ENCODE results near the gene ADAMTS9. TPM values are rescaled to one million over a fixed set of nuclear protein-coding genes. Genes with fewer than 3 reads are reported as not detected.

ADAMTS9 gene
- total RNA-seq, 1 donor from 2014 or later = not detected

DNA sequence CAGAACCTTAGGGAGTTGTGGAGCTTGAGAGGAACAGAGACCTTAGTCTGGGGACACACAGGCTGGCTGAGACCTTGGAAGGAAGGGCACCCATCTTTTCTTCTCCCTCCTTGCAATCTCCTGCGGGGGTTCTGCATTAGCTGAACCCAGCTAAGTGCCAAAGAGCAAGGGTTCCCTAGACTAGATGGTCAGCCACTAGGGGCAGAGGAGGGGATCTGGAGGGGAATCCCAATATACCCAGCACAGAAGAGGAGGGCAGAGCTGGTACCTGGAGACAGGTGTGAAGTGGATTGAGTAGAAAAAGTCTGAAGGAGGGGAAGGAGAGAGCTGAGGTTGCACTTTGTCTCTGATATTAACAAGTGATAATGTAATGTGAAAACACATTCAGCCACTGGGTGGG lies 212.8 kb downstream of the ADAMTS9 start:
- Mint-ChIP-seq H3K4me1 (no peaks in the 10 kb centered on the region), H3K36me3 (ENCODE audit: low read depth) (no peaks in the 10 kb centered on the region), H3K9me3 (no peaks in the 10 kb centered on the region), H3K27me3 (peaks cover 13% of the 10 kb centered on the region), H3K27ac (no peak overlapping the region), H3K4me3 (no peak overlapping the region)
- ATAC-seq (ENCODE audit: low read depth) = no peak
- ChIA-PET POLR2A (no interaction called here), CTCF (no interaction called here)
- TF ChIP-seq, protein P1, sequence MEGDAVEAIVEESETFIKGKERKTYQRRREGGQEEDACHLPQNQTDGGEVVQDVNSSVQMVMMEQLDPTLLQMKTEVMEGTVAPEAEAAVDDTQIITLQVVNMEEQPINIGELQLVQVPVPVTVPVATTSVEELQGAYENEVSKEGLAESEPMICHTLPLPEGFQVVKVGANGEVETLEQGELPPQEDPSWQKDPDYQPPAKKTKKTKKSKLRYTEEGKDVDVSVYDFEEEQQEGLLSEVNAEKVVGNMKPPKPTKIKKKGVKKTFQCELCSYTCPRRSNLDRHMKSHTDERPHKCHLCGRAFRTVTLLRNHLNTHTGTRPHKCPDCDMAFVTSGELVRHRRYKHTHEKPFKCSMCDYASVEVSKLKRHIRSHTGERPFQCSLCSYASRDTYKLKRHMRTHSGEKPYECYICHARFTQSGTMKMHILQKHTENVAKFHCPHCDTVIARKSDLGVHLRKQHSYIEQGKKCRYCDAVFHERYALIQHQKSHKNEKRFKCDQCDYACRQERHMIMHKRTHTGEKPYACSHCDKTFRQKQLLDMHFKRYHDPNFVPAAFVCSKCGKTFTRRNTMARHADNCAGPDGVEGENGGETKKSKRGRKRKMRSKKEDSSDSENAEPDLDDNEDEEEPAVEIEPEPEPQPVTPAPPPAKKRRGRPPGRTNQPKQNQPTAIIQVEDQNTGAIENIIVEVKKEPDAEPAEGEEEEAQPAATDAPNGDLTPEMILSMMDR (IDR thresholded peaks at IDR 0.05) = no peak
- intact Hi-C loops (cut with micrococcal nuclease) = no loop called here
- no peak for DNase-seq

DNA sequence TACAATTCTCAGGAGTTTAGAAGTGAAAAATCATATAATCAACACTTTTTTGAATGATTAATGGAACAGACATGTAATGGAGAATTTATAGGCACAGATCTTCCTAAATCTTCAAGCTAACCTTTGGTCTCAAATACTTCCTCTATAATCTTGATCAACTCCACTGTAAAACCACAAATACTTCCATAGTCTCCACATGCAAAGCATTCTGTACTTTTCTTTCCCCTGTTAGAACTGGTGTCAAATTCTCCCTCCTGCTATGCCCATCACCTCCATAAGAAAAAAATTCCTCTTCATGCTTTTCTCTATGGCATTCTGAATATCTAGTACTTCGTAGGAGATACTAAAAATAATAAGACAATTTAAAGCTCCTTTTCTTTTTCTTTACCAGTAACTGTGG lies 214.3 kb downstream of the ADAMTS9 start:
- ChIA-PET CTCF (no interaction called here), POLR2A (no interaction called here)
- peaks cover 21% of the 10 kb centered on the region for H3K27me3 Mint-ChIP-seq
- no peaks in the 10 kb centered on the region for H3K4me1 Mint-ChIP-seq
- DNase-seq (no peak), ATAC-seq (ENCODE audit: low read depth) (no peak)
- intact Hi-C loops (cut with micrococcal nuclease) = no loop called here
- H3K27ac Mint-ChIP-seq = no peak overlapping the region
- H3K4me3 Mint-ChIP-seq = no peak overlapping the region
- no peaks in the 10 kb centered on the region for H3K9me3 Mint-ChIP-seq
- H3K36me3 Mint-ChIP-seq (ENCODE audit: low read depth) = no peaks in the 10 kb centered on the region
- TF ChIP-seq, protein P1 (IDR thresholded peaks at IDR 0.05) = no peak

DNA sequence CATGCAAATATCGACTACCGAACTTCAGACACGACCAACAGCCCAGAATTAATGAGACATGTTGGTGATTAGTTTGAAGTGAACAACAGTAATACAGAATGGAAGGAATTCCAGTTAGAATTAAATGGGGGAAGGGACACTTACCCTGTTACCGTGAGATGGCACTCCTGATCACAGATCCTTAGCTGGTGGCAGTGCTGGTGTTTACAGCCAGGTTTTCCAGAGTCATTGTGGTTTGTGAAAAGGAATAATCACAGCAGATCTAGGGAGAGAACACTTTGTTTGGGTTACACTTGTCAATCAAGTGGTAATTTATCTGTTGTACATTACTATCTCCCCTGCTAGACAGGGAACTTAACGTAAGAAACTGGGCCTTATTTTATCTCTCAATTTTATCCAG lies 217.4 kb downstream of the ADAMTS9 start:
- Mint-ChIP-seq H3K4me3 (no peak overlapping the region), H3K36me3 (ENCODE audit: low read depth) (no peaks in the 10 kb centered on the region), H3K4me1 (no peaks in the 10 kb centered on the region), H3K27ac (no peak overlapping the region), H3K27me3 (peaks cover 22% of the 10 kb centered on the region), H3K9me3 (no peaks in the 10 kb centered on the region)
- intact Hi-C loops (cut with micrococcal nuclease) = no loop called here
- ATAC-seq (ENCODE audit: low read depth) (no peak), DNase-seq (no peak)
- CTCF ChIA-PET = no interaction called here
- TF ChIP-seq, protein P1 (IDR thresholded peaks at IDR 0.05) = no peak
- POLR2A ChIA-PET = no interaction called here

DNA sequence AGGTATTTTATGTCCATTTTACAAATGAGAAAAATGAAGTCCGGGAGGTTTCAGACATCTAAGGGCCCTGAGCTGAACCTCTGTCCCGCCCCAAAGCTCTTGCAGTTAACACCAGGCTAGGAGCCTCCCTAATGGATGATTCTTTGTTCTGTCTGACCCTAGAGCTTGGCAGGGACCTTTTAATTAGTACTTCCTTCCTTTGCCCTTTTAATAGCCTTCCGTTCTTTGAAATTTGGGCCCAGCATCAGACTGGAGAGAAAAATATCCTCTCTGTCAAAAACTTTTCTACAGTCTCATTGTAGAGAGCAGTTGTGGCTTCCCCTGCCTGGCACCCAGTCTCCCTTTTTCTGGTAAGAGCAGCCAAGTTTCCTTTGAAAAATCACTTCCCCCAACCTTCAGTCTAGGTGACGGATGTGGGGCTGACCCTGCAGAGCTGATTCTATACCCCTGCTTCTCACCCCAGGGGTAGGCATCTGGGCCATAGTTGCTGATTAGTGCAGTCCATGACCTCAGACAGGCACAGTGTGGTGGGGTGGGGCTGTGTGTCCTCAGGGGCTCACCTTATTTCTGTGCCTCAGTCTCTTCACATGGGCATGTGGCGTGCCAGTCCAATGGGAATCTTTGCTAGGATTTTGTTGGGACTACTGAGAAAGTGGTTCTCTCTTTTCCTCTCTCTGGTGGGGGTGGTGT lies 220.4 kb downstream of the ADAMTS9 start:
- H3K4me1 Mint-ChIP-seq = no peaks in the 10 kb centered on the region
- intact Hi-C loops (cut with micrococcal nuclease) = no loop called here
- H3K4me3 Mint-ChIP-seq = no peak overlapping the region
- ChIA-PET CTCF (no interaction called here), POLR2A (no interaction called here)
- H3K9me3 Mint-ChIP-seq = no peaks in the 10 kb centered on the region
- no peak overlapping the region for H3K27ac Mint-ChIP-seq
- TF ChIP-seq, protein P1 (IDR thresholded peaks at IDR 0.05) = no peak
- DNase-seq = no peak
- H3K27me3 Mint-ChIP-seq = peaks cover 21% of the 10 kb centered on the region
- ATAC-seq (ENCODE audit: low read depth) = no peak
- no peaks in the 10 kb centered on the region for H3K36me3 Mint-ChIP-seq (ENCODE audit: low read depth)
